HG02870 (cell line): ENCODE results near the gene FBXL5.

ENCODE experiments used
- ATAC-seq: cut with Tn5 transposase; IDR thresholded peaks from one replicate; pipeline ENCODE4 v1.9.1; 2021; ENCODE audit warnings: mild to moderate bottlenecking, moderate library complexity; ENCODE audit not compliant: unreplicated experiment

FBXL5 gene

GRCh38 chr4:15677507-15677988, 22.4 kb upstream of the FBXL5 start:
- no peak for ATAC-seq

GRCh38 chr4:15676899-15677298, 21.7 kb upstream of the FBXL5 start:
- ATAC-seq, result no peak

- no peak for ATAC-seq
These were observed 20.9 kb upstream of the FBXL5 start for GRCh38 chr4:15676039-15676438.

- ATAC-seq, result no peak
These were observed 20.2 kb upstream of the FBXL5 start for GRCh38 chr4:15675356-15675755.

- no peak for ATAC-seq
These were observed 19.8 kb upstream of the FBXL5 start for GRCh38 chr4:15674926-15675325.

GRCh38 chr4:15674046-15674445, 18.9 kb upstream of the FBXL5 start:
- no peak for ATAC-seq

GRCh38 chr4:15673337-15673736, 18.2 kb upstream of the FBXL5 start:
- no peak for ATAC-seq

- no peak for ATAC-seq
These were observed 16.9 kb upstream of the FBXL5 start for GRCh38 chr4:15672101-15672500.

GRCh38 chr4:15670576-15670975, 15.4 kb upstream of the FBXL5 start:
- ATAC-seq, result no peak

GRCh38 chr4:15668566-15669435, 13.6 kb upstream of the FBXL5 start:
- no peak for ATAC-seq

GRCh38 chr4:15667006-15667405, 11.8 kb upstream of the FBXL5 start:
- ATAC-seq, result no peak

GRCh38 chr4:15665753-15666365, 10.7 kb upstream of the FBXL5 start:
- ATAC-seq, result no peak

GRCh38 chr4:15659768-15660570, 4.8 kb upstream of the FBXL5 start:
- no peak for ATAC-seq

- no peak for ATAC-seq
These were observed 3.6 kb upstream of the FBXL5 start for GRCh38 chr4:15658781-15659180.

GRCh38 chr4:15658136-15658770, 3.1 kb upstream of the FBXL5 start:
- no peak for ATAC-seq

- ATAC-seq, result no peak
These were observed 2.2 kb upstream of the FBXL5 start for GRCh38 chr4:15657366-15657765.

- no peak for ATAC-seq
These were observed 897 bp upstream of the FBXL5 start for GRCh38 chr4:15656038-15656470.

GRCh38 chr4:15654593-15655222, 449 bp downstream of the FBXL5 start:
- ATAC-seq, result peak; percentile 38

- no peak for ATAC-seq
These were observed 1.1 kb downstream of the FBXL5 start for GRCh38 chr4:15653864-15654592.

GRCh38 chr4:15653420-15653819, 1.7 kb downstream of the FBXL5 start:
- ATAC-seq, result no peak
